Measurements from ENCODE around the gene TNRC18.
"Not testable (repeated sequence)": the region's sequence is repeated elsewhere in the genome, so short reads cannot be mapped to it uniquely, and the experiment has no call there.

TNRC18 gene

GRCh38 chr7:5423306-5423975 lies at the start of gene TNRC18:
Gene TNRC18, minus strand, starts transcription at chr7:5423834. Its CDS starts 2,588 bp downstream, at chr7:5421246.
- no peak for DNase-seq (ENCODE audit: low spot score)

- DNase-seq (ENCODE audit: low spot score): no peak
Measured at GRCh38 chr7:5472432-5473315, 49.0 kb upstream of the TNRC18 start.

DNA sequence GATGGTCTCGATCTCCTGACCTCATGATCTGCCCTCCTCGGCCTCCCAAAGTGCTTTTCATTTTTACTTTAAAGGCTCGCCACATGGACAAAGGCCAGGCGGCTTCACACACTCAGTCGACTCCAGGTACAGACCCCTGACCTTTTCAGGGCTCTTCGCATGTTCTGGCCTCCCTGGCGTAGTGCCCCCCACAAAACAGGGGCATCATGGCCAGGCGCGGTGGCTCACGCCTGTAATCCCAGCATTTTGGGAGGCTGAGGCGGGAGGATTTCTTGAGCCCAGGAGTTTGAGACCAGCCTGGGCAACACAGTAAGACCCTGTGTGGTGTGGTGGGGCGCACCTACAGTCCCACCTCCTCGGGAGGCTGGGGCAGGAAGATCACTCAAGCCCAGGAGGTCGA lies 48.0 kb upstream of the TNRC18 start:
- DNase-seq (ENCODE audit: low spot score): not testable (repeated sequence)

GRCh38 chr7:5470816-5471215 lies 47.2 kb upstream of the TNRC18 start:
- DNase-seq (ENCODE audit: low spot score): no peak

- DNase-seq (ENCODE audit: low spot score): no peak
Measured at GRCh38 chr7:5470167-5470532, 46.5 kb upstream of the TNRC18 start.

DNA sequence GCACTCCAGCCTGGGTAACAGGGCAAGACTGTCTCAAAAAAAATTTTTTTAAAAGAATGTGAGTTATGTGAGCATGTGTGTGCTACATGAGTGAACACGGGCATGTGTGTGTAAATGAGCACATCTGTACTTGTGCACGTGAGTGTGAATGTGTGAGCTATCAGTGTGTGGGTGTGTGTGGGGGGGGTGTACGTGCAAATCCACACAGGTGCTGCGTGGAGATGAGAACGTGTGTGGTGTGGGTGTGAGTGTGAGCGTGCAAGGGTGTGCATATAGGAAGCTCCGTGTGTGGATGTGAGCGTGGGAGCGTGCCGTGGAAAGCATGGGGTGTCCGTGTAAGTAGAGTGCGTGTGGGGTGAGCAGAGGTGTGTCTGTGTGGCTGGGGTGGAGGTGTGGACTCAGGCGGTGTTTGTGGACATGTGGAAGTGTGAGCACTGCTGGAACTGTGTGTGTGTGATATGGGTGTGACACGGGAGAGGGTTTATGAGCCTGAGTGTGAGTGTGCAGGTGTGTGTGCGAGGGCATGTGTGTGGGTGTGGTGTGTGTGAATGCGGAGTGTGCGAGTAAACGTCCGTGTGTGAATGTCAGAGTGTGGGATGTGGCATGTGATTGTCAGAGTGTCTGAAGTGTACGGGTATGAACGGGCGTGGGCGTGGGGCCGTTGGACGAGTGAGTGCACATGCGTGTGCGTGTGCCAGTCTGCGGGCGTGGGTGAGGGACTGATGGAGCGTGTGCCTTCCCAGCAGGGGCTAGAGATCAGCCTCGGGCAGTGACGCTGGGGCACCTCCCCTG lies 45.9 kb upstream of the TNRC18 start:
- no peak for DNase-seq (ENCODE audit: low spot score)

DNA sequence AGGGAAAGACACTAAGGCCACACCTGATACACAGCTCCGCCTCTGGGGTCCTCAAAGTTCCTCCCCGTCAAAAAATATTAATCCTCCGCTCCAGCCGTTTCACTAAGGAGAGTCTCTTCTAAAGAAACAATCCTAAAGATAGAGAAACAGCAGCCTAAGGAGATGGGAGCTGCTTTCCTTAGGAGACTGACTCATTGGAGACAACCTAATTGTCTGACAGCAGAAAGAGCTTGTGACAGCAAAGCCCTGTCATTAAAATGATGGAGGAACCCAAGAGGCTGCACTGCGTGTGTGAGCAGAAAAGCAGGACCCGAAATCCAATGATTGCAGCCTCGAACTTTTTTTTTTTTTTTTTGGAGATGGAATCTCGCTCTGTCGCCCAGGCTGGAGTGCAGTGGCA lies 44.0 kb upstream of the TNRC18 start:
- no peak for DNase-seq (ENCODE audit: low spot score)

DNA sequence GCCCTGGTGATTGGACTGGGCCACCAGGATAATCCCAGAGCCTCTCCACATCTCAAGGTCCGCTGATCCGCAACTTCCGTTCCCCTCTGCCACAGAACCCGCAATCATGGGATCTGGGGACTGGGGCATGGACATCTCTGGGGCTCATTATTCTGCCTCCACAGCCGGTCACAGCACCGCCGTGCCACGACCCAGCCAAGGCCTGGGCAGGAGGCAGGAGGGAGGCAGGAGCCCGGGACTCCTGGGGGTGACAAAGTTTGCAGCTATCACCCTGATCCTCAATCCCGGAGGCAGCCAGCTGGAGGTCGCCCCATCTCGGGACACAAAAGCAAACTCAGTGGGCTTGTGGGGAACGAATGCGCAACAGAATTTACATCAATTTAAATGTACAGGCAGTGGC lies 42.9 kb upstream of the TNRC18 start:
- no peak for DNase-seq (ENCODE audit: low spot score)

- no peak for DNase-seq (ENCODE audit: low spot score)
Measured at GRCh38 chr7:5463031-5463430, 39.4 kb upstream of the TNRC18 start.

- no peak for DNase-seq (ENCODE audit: low spot score)
Measured at GRCh38 chr7:5462216-5462615, 38.6 kb upstream of the TNRC18 start.

DNA sequence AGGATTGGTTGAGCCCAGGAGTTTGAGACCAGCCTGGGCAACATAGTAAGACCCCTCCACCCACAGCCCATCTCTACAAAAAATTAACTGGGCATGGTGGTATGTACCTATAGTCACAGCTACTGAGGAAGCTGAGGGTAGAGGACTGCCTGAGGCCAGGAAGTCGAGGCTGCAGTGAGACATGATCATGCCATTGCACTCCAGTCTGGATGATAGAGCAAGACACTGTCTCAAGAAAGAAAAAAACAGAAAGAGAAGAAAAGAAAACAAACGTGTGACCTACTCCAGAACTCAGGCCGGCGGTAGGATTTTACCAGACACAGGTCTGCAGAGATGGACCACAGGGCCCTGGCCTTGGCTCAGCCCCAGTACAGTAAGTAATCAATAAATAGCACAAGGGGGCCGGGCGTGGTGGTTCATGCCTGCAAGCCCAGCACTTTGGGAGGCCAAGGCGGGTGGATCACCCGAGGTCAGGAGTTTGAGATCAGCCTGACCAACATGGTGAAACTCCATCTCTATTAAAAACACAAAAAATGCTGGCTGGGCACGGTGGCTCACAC lies 35.4 kb upstream of the TNRC18 start:
- no peak for DNase-seq (ENCODE audit: low spot score)

DNA sequence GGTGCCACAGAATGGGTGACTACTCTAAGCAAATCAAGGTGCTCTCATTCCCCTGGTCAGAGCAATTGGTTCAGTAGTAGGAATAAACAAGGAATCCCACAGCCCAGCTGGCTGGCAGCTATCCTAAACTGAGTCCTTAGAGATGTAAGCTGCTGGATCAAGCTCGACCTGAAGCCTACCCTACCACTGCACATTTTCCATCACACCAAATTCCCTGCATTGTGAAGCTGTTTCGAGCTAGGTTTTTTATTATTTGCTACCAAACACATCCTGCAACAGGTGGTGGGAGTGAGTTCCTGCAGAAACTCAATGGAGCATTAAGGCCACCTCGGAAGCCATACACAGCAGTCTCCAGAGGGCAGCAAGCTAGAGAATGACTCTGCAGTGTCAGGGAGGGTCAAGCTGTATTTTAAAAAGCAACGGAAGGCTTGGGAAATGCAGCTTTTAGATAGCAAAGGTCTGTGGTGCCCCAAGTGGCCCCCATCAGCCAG lies 33.7 kb upstream of the TNRC18 start:
- no peak for DNase-seq (ENCODE audit: low spot score)

DNA sequence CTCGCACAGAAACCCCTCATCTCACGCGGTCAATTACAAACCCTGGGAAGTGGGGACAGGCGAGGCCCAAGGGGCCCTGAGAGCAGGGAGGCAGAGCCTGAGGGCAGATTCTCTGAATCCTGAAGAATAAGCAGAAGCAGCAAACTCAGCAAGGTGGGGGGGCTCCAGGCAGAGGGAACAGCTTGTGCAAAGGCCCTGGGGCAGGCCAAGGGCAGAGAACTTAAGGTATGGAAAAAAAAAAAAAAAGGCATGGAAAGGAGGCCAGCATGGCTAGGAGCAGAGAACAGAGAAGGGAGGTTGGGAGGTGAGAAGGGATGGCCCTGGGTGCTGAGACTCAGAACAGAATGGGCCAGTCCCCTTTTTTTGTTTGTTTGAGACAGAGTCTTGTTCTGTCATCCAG lies 32.8 kb upstream of the TNRC18 start:
- DNase-seq (ENCODE audit: low spot score): no peak

DNA sequence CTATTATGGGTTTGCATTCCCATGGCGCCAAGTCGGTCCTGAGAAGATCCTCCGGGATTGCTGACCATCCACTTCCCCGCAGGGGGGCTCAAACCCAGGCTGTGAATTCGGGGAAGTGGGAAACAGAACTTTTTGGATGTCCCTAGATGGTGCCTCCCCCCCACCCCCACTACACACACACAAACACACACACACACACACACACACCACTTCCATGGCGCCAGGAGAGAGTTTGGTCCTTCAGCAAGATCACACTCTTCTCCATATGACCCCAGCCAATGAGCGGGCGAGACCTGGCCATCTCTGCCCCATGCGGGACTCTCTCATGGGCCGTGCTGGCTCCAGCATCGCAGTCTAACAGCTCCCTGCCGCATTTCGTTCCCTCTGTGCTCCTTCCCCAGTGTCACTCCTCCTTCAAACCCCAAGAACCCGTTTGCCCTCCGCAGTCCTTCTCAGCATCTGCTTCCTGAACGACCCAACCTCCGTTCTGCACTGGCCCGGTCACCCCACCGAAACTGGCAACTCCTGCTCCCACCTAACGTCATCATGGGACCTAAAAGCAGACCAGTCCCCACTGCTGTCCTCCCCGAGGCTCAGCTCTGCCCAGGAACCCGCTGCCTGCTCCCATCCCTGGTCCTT lies 32.1 kb upstream of the TNRC18 start:
- no peak for DNase-seq (ENCODE audit: low spot score)

DNA sequence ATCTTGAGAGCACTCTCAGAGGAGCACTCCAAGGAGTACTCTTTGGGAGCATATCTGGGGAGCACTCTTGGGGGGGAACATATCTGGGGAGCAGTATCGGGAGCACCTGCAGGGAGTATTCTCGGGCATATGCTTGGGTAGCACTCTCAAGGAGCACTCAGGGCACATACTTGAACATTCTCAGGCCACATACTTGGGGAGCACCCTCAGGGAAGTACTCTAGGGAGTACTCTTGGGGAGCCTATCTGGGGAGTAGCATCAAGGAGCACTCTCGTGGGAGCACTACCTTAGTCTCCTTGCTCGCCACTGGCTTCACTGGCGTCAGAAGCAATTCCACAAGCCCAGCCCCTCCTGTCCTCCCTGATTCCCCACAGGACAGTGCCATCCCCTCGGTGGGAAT lies 31.5 kb upstream of the TNRC18 start:
- DNase-seq (ENCODE audit: low spot score): no peak

- no peak for DNase-seq (ENCODE audit: low spot score)
Measured at GRCh38 chr7:5454485-5454884, 30.9 kb upstream of the TNRC18 start.

DNA sequence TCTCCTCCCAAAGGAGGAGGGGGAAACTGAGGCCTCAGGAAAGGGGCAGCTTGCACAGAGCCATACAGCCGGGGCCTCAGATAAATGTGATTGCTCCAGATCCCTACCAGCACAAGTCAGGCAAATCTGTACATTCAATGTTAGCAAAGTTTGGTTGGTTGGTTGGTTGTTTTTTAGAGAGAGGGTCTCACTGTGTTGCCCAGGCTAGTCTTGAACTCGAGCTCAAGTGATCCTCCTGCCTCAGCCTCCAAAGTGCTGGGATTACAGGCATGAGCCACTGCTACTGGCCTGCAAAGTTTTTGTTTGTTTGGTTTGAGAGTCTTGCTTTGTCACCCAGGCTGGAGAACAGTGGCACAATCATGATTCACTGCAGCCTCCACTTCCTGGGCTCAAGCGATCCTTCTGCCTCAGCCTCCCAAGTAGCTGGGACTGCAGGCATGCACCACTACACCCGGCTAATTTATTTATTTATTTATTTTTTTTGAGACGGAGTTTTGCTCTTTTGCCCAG lies 30.0 kb upstream of the TNRC18 start:
- DNase-seq (ENCODE audit: low spot score): no peak

GRCh38 chr7:5452937-5453540 lies 29.4 kb upstream of the TNRC18 start:
- DNase-seq (ENCODE audit: low spot score): no peak

GRCh38 chr7:5452470-5452899 lies 28.9 kb upstream of the TNRC18 start:
- no peak for DNase-seq (ENCODE audit: low spot score)

DNA sequence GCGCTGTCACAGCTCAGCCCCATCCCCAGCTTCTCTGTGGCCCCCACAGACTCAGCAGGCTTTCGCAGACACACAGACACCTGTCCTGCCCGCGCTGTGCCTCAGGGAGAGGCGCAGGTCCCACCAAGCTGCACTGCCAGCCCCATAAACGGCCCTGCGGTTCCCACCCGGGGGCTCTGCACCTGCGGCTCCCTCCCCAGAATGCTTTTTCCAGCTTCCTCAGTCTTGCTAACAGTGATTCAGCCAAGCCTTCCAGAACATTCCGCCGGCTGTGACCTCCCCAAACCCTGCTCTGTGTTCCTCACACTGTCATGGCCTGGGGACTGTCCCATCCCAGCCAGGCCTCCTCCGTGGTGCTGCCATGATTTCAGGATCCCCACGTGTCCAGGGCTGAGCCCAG lies 27.8 kb upstream of the TNRC18 start:
- no peak for DNase-seq (ENCODE audit: low spot score)
